HUDEP-2 (cell line): ENCODE results near the gene CAMSAP1.

ENCODE experiments used
- DNase-seq, 76 experiments: peaks; one replicate each; lab custom pipeline; 2025; ENCODE audit not compliant: unreplicated experiment in 76 of 76; lab: John Stamatoyannopoulos, UW

Gene CAMSAP1

DNA sequence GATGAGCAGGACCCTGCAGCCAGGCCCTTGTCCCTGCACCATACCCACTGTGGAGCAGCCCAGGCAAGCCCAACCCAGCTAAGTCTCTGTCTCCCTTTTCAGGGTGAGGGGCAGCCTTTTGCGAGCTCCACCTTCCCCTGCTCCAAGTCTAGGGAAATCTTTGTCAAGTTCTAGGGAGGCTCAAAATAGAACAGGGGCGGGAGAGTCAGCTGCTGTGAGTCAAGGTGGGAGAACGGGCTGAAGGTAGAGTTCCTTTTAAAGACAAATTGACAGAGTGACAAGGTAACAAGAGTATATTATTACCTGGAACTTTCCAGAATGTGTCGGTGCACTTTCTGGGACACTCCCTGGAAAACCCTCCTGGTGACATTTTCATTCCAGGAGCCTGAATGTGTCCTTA is 140.6 kb downstream of the CAMSAP1 start:
- DNase-seq, result no peak

DNA sequence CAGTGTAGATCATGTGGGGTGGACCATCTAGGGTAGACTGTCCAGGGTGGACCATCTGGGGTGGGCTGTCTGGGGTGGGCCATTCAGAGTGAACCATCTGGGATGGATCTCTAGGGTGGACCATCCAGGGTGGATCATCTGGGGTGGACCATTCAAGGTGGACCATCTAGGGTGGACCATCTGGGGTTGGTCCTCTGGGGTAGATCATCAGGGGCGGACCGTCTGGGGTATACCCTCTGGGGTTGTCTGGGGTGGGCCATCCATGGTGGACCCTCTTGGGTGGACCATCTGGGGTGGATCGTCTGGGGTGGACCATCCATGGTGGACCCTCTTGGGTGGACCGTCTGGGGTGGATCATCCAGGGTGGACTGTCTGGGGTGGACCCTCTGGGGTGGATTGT is 141.1 kb downstream of the CAMSAP1 start:
- DNase-seq, result no peak

DNA sequence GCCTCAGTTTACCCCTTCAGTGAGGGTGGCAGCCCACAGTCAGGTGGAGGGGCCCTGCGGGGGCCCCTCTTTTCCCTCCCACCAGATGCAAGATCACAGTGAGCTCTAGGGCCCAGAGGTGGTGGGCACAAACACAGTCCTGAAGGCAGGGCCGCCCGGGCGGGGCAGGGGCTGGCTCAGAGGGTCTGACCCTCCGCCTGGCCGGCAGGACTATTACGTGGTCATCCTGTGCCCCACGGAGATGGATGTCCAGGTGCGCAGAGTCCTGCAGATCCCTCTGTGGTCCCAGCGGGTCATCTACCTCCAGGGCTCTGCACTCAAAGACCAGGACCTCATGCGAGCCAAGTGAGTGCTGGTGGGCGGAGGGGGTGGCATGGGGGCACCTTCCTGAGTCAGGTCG is 141.9 kb downstream of the CAMSAP1 start:
- no peak for DNase-seq

DNA sequence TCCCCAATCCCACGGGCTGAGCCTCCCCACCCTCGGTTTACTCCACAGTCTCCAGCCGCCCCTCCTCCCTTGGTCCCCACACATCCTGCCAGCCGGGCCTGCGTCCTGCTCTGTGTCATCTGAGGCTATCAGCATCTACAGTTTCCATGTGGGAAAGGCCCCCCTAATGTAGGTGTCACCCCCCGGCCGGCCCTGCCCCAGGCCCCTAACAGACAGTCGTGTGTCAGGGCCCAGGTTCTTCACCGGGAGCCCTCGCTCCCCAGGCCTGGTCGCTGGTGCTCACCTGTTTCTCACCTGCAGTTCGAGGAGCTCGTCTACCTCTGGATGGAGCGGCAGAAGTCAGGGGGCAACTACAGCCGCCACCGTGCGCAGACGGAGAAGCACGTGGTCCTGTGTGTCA is 142.6 kb downstream of the CAMSAP1 start:
- DNase-seq, result no peak

DNA sequence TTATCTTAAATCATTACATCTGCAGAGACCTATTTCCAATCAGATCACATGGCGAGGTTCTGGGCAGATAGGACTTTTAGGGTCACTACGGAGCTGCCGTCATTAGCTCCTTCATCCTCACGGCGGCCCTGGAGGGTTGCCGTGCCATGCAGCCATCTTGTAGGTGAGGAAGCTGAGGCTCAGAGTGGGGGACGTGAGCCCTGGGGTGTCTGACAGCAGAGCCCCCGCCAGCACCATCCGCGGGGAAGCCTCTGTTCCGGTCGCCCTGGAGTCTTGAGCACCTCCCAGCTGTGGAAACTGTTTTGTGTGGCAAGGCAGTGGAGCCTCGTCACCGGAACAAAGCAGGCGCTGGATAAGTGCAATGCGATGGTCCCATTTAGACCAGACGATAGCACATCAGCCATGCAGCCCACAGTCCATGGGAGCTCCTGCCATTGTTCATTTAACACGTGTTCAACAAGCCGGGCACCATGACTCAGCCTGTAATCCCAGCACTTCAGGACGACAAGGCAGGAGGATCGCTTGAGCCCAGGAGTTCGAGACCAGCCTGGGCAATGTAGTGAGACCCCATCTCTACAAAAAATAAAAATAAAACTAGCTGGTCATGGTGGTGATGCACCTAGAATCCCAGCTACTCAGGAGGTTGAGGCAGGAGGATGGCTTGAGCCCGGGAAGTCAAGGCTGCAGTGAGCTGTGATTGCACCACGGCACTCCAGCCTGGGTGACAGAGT is 143.5 kb downstream of the CAMSAP1 start:
- no peak for DNase-seq

DNA sequence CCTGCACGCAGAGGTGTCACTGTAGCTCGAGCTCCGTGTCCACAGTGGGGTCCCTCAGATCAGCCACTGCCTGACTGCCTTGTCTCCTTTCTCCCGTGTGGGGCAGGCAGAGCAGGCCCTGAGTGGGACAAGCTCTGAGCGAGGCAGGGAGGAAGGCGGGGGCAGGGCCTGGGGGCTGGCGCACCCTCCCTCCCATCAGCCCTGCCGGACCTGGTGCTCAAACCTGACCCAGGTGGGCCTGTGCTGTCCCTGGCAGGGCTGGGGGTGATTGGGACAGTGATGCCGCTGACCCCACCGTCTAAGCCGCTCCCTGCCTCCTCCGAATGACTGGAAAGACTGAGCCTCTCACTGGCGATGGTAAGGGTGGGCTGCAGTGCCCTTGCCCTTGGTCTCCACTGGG is 144.4 kb downstream of the CAMSAP1 start:
- no peak for DNase-seq

DNA sequence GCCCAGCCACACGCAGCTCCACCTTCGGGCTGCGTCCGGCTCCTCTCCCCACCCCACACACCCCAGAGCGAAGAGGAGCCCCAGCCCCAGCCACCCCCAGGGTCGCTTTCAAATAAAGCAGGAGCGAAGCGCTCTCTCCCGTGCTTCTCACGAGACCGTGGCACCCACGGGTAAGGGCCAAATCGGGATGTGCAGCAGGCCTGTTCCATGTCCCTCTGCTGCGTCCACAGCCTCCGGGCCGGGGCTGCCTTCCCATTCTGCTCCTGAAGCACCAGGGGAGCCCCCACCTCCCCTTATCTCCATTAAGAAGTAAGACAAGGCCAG is 145.5 kb downstream of the CAMSAP1 start:
- no peak for DNase-seq

DNA sequence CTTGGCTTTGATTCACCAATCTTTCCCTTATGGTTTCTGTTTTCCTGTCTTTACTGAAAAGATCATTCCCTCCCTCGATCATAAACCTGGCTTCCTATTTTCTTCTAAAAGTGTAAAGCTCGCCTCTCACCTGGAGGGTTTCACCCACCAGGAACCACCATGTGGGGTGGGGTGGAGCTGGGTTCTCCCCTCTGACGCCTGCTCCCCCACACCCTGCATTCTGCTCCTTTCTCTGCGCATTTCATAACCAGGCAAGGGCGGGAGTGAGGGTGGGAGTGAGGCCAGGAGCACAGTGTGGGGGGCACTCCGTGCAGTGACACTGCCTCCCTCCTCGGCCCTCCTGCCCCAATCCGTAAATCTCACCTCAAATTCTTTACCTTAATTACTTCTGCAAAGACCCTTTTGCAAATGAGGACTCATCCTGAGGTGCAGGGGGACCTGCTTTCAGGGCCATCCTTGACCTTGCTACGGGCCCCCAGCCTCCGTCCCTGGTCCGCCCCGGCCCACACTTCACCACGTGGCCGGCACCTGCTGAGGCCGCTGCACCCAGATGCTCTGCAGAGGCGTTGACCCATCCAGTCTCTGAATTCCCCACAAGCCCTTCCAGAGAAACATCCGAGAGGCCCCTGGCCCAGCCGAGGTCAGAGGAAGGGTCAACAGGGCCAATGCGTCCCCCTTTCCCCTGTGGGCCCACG is 146.0 kb downstream of the CAMSAP1 start:
- DNase-seq, result no peak

DNA sequence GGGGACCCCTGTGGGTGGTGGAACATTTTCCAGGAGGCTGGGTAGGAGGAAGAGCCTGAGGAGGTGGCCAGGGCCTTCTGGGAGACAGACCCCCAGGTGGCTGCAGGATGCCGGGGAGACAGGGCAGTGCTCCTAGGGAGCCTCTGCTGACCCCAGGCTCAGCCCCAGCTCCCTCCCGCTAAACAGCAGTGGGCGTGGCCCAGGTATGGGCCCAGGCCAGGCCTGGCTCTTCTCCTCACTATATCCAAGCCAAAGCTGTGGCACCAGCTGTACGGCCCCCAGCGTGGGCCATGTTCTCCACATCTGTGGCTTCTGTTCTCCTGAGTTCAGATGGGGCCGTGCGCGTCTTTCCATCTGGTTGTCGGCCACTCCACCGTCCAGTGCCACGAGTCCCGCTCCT is 146.9 kb downstream of the CAMSAP1 start:
- DNase-seq, result no peak

DNA sequence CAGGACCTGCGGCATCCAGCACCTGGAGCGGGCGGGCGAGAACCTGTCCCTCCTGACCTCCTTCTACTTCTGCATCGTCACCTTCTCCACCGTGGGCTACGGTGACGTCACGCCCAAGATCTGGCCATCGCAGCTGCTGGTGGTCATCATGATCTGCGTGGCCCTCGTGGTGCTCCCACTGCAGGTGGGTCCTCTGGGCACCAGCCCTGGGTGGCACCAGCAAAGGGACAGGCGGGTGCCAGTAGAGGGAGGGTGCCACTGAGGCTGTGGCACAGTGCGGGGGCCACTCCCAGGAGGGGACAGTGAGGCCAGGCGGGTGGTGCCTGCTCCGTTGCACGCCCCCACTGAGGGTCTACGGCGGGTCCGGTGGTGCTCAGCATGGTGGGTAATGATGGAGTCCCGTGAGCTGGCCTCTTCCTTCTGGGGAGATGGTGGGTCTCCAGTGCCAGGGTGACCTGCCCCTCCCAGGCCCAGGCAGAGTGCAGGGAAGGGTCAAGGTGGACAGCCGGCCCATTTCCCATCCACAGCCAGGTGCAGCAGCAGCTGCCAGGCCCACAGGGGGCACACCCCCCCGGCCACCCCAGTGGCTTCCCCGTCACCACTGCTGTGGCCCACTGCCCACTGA is 147.6 kb downstream of the CAMSAP1 start:
- DNase-seq, result no peak

DNA sequence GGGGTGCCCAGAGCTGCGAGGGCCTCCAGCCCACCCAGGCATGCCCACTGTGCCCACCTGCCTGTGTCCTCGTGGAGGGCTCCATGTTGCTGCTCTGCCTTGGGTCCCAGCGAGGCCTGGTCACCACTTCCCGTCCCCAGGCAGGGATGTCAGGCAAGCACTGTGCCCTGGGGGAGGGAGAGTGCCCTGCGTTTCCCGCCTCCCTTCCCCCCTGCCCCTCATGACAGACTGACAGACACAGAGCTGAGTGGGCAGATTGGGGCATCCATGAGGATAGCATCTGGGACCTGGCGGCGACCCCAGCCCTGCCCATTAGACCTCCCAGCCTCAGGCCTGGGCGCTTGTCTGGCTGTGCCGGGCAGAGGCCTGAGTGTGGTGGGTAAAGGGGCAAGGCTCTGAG is 148.5 kb downstream of the CAMSAP1 start:
- DNase-seq, result no peak
